ENCODE measurements around the gene CCNB2.
A peak's percentile ranks its signal among the peaks of the same experiment; 100 is the strongest.

Gene CCNB2

DNA sequence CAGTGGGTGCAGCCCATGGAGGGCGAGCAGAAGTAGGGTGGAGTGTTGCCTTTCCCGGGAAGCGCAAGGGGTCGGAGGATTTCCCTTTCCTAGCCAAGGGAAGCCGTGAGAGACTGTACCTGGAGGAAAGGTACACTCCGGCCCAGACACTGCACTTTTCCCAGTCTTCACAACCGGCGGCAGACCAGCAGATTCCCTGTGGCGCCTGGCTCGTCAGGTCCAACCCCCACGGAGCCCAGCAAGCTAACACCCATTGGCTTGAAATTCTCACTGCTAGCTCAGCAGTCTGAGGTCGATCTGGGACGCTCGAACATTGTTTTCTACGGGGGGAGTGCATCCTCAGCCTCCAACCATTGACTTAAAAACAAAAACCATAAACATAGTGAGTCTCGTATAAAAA is 26.5 kb downstream of the CCNB2 start:
- H3K4me3 ChIP-seq (ENCODE audit: low read depth, low read length) = no peak overlapping the region
- DNase-seq (ENCODE audit: low read depth) = no peak
- TF ChIP-seq, protein P1, sequence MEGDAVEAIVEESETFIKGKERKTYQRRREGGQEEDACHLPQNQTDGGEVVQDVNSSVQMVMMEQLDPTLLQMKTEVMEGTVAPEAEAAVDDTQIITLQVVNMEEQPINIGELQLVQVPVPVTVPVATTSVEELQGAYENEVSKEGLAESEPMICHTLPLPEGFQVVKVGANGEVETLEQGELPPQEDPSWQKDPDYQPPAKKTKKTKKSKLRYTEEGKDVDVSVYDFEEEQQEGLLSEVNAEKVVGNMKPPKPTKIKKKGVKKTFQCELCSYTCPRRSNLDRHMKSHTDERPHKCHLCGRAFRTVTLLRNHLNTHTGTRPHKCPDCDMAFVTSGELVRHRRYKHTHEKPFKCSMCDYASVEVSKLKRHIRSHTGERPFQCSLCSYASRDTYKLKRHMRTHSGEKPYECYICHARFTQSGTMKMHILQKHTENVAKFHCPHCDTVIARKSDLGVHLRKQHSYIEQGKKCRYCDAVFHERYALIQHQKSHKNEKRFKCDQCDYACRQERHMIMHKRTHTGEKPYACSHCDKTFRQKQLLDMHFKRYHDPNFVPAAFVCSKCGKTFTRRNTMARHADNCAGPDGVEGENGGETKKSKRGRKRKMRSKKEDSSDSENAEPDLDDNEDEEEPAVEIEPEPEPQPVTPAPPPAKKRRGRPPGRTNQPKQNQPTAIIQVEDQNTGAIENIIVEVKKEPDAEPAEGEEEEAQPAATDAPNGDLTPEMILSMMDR (IDR thresholded peaks at IDR 0.05; ENCODE audit: control insufficient read depth, extremely low read depth, insufficient read depth) = no peak

- no peak overlapping the region for H3K4me3 ChIP-seq (ENCODE audit: low read depth, low read length)
- no peak for DNase-seq (ENCODE audit: low read depth)
- TF ChIP-seq, protein P1 (IDR thresholded peaks at IDR 0.05; ENCODE audit: control insufficient read depth, extremely low read depth, insufficient read depth) = no peak
Observed at GRCh38 chr15:59131969-59132562, 27.1 kb downstream of the CCNB2 start.

DNA sequence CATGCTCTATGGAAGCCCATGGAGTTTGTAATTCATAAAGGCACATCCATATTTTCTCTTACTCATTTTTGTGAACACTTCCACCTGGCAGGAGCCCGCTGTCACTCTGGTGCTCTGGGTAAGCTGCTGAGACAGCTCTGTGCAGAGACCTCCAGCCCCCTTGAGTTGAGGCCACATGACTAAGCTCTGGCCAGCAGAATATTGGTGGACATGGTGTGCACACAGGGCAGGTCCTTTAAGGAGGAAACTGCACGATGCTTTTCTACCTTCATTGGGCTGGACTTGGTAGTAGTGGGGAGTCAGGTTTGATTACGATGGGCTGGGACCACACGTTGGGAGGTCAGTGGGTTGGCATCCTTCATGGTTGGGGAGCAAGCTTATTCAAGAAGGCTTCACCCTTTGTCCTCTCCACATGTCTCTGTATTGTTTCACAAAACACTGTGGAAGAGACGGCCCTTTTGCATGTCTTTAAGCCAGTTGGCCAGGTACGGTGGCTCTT is 29.0 kb downstream of the CCNB2 start:
- no peak overlapping the region for H3K4me3 ChIP-seq (ENCODE audit: low read depth, low read length)
- no peak for DNase-seq (ENCODE audit: low read depth)
- TF ChIP-seq, protein P1 (IDR thresholded peaks at IDR 0.05; ENCODE audit: control insufficient read depth, extremely low read depth, insufficient read depth) = no peak

- DNase-seq (ENCODE audit: low read depth) = no peak
- TF ChIP-seq, protein P1 (IDR thresholded peaks at IDR 0.05; ENCODE audit: control insufficient read depth, extremely low read depth, insufficient read depth) = no peak
- no peak overlapping the region for H3K4me3 ChIP-seq (ENCODE audit: low read depth, low read length)
Observed at GRCh38 chr15:59137566-59137965, 32.6 kb downstream of the CCNB2 start.

DNA sequence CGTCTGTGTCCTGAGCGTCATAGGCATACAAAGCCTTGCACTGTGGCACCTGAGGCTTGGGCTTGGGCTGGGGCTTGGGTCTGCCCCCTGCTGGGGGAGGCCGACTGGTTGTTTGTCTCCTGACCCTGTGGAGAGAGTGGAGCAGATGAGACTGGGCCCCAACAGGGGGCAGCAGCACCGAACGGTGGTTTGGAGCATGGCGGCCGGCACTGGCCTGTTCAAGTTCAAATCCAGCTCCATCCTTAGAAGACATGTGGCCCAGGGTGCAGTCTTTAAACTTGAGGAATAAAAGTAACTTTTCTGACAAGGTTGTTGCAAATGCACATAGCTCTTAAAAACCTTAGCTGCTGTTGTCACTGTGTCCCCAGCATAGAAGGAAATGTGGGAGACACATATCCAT is 33.3 kb downstream of the CCNB2 start:
- no peak for DNase-seq (ENCODE audit: low read depth)
- H3K4me3 ChIP-seq (ENCODE audit: low read depth, low read length) = no peak overlapping the region
- TF ChIP-seq, protein P1 (IDR thresholded peaks at IDR 0.05; ENCODE audit: control insufficient read depth, extremely low read depth, insufficient read depth) = peak; percentile 66

GRCh38 chr15:59140422-59141226 is 35.7 kb downstream of the CCNB2 start:
- DNase-seq (ENCODE audit: low read depth) = no peak
- TF ChIP-seq, protein P1 (IDR thresholded peaks at IDR 0.05; ENCODE audit: control insufficient read depth, extremely low read depth, insufficient read depth) = no peak
- H3K4me3 ChIP-seq (ENCODE audit: low read depth, low read length) = no peak overlapping the region
